IPS-NIHi7 (cell line): ENCODE data around the gene CAT.

Experiments used
- DNase-seq: peaks from one replicate; pipeline ENCODE4 v3.0.0; 2012; ENCODE audit warnings: mixed read lengths; ENCODE audit errors: extremely low spot score

CAT gene

DNA sequence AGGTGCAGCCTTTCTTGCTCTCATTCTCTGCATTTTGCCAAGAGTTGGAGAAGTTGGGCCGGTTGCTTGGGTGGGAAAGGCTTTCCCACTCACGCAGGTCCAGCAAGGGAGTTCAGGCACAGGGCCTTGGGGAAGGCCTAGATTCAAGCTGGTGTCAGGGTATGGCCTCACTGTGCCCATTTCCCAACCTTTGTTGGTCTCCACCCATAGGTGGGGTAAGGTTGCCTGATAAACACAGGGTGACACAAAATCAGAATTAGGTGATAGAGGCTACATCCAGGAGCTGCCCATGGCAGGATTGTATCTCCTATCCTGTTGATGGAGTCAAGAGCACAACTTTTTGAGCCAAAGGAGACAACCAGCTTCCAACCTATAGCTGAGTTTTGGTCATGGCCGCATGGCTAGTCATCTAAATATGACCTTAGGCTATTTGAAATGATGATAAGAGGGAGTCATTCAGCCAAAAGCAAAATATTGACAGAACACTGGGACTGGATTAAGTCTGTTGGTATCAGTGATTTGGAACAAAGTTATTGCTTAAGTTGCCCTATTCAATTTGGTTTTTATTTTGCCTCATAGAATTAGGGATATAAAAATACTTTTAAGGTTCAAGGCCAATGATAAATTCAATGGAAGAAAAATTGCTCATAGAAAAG, 20.9 kb downstream of the CAT start:
- DNase-seq: no peak

DNA sequence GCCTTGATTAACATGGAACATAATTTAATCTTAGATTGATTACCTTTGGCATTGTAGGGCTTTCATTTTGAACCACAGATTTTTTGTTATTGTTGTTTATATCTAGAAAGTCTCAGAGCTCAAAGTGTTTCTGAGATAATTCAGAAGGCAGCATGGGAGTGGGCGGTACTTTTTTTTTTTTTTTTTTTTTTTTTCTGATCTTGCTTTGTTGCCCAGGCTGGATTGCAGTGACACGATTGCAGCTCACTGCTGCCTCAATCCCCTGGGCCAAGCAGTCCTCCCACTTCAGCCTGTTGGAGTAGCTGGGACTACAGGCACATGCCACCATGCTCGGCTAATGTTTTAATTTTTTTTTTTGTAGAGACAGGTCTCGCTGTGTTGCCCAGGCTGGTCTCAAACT, 21.5 kb downstream of the CAT start:
- no peak for DNase-seq

DNA sequence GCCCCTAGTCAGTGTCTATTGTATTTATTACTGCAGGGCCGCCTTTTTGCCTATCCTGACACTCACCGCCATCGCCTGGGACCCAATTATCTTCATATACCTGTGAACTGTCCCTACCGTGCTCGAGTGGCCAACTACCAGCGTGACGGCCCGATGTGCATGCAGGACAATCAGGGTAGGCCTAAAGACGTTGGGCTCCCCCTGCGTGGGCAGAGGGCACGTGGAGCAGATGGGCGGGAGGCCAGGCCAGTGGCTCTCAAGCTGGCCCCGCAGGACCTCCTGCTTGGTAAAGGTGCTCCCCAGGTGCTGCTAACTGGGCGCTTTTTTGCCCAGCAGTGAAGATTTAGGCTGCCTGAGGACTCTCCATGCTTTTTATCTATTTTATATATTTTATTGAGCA, 22.5 kb downstream of the CAT start:
- DNase-seq: no peak

DNA sequence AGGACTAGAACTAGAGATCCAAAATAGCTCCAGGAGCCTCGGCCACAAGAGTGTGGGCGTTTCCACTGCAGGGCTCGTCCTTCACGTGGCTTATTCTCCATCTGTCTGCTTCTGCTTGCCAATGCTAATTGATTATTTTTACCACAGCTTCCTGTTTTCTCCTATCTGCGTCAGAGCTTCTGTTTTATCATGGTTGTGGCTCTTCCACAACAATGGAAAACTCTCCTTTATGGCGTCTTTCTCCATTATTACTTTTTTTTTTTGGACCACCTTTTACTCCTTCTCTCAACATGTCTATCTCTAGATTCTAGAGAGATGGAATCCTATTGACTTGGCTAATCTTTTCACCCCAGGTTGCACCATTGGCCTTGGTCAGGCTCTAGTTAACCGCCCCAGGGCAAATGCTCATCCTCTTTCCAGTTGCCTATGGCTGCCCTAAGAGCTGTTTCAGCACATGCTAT, 25.9 kb downstream of the CAT start:
- DNase-seq: no peak

DNA sequence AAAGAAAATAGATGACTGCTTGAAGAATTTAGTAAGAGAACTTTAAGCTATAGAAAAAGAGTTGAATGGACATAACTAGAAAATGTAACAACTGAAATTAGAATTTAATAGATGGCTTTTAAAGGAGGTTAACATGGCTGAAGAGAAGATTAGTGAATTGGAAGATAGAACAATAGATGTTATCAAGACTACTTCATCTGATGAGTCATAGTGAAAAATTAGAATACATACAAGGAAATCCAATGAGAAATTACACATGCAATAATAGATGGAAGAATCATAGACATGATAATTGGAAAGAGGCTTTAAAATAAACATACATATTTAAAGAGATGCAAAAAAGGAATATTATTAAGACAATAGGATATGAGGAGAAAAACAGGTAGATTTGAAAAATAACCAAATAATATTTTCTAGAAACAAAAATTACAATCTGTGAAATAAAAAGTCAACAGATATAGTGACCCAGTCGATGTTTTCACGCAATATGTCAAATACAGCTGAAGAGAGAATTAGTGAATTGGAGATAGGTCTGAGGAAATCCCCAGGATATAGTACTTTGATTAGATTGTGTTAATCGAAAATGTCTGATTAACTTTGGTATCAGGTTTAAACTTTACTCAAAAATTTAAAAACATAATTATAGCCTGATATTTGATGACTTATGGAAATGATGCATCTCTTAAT, 28.2 kb downstream of the CAT start:
- DNase-seq: no peak

DNA sequence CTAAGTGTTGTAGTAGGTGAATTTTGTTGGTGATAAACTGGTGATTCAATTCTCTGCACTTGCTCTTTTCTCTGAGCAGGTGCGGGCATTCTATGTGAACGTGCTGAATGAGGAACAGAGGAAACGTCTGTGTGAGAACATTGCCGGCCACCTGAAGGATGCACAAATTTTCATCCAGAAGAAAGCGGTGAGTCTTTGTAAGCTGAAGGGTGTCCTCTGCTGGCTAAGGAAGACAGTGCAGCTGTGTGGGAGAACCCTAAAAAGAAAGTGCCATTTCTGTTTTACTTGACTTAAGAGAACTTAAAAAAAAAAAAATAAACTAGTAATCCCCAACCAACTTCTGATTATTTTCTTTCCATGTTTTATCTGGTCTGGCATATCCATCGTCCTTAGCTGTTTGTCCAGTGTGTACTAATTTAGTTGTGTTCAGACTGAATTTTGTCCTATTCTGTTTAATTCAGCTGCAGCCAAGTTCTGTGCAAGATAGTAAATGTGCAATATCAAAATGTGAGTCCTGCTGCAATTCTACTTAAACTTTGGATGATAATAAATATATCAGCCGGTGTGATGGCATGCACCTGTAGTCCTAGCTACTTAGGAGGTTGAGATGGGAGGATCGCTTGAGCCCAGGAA, 29.6 kb downstream of the CAT start:
- DNase-seq: peak; percentile 55

DNA sequence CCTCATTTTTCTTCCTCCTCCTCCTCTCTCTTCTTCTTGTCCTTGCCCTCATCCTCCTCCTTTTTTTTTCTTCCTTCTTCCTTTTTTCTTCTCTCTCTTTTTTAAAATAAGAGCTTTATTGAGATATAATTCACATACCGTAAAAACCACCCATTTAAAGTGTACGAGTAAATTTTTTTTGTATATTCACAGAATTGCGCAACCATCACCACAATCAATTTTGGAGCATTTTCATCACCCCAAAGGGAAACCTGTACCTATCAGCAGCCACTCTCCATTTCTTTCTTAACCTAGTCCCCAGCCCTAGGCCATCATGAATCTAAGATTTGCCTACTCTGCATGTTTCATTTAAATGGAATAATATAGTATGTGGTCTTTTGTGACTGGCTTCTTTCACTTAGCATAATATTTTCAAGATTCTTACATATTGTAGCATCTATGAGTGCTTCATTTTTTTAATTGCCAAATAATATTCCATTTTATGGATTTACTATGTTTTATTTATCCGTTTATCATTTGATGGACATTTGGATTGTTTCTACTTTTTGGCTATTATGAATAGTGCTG, 35.0 kb downstream of the CAT start:
- no peak for DNase-seq

DNA sequence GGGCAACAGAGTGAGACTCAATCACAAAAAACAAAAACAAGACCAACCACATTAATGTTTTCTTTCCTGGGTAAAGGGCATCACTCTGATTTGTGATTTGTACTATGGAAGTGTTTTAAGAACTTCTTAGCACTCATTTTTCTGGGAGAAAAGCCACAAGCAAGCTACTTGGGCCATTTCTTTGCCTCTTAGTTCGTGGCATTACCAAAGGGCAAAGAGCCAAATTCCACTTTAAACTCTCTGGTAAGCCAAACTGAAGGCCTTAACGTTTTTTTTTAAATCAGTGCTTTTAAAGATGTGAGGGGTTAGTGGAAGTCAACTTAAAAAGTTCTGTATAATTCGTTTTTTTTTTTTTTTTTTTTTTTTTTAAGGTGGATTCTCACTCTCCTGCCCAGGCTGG, 36.9 kb downstream of the CAT start:
- no peak for DNase-seq

DNA sequence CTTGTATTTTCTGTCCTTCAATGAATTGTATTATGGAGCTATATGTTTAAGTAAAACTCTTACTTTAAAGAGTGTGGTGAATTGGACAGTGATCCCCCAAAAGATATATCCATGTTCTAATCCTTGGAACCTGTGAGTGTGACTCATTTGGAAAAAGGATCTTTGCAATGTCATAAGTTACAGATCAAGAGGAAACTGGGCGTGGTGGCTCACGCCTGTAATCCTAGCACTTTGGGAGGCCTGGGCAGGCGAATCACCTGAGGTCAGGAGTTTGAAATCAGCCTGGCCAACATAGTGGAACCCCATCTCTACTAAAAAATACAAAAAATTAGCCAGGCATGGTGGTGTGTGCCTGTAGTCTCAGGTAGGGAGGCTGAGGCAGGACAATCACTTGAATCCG, 38.1 kb downstream of the CAT start:
- no peak for DNase-seq

DNA sequence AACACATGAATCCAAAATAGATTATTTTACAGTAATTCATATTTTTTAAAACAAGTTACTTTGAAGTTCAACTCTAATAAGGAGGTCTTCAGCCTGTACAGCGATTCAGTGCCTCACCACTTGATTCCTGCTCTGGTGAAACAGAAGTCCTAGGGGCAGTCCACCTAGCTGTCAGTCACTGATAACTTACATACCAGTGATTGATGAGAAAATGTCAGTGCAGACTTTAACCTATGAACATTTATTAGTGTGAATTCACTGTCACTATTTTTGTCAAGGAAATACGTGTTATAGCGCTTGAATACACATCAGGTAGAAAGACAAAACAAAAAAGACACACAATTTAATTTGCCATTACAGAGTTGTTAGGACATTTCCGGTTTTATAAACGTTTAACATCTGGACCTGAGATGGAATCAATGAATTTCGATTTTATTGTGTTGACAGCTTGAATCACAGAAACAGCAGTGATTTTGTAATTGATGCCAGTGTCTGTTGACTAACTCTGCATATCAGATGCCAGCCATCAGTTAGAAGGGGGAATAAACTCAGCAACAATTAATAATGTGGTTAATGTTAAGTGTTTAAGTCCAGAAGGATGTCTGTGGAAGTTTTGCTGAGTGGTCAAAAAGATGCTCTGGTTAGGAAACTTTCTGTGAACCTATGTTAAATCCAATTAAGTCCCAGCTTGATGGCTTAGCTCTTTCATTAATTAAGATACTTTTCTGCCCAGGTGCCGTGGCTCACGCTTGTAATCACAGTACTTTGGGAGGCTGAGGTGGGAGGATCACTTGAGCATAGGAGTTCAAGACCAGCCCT, 40.3 kb downstream of the CAT start:
- no peak for DNase-seq

DNA sequence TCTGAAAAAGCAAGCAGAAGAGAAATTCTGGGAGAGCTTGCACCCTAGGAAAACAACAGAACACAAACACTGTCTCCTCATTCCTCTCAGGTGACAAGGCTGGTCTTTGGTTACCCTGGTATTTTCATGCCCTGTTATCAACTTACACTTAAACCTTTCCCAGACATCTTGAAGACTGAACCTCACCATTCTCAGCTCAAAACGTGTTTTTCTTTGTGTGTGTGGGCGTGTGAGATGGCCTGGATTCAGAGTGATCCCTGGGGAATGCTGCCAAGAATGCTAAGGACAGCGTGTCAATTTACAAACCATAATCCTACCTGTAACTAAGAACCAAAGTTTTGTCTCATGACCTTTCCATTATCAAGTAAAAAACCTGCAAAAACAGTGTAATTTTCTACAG, 41.6 kb downstream of the CAT start:
- DNase-seq: no peak

DNA sequence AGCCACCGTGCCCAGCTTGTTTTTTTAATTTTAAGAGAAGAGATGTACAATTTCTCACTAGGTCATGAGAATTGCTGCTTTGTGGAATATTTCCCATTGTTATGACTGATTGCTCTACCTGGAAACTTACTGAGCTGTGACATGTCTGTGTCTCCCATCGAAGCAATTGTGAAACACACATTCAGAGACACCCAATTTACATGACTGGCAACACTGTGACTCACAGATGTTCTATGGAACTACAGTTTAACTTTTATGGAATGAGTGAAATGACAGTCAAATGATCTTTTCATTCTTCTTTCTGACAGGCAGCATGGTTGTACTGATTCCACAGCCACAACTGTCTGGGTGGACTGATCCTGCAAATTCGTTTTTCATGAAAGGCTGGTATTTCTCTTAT, 42.6 kb downstream of the CAT start:
- DNase-seq: no peak

DNA sequence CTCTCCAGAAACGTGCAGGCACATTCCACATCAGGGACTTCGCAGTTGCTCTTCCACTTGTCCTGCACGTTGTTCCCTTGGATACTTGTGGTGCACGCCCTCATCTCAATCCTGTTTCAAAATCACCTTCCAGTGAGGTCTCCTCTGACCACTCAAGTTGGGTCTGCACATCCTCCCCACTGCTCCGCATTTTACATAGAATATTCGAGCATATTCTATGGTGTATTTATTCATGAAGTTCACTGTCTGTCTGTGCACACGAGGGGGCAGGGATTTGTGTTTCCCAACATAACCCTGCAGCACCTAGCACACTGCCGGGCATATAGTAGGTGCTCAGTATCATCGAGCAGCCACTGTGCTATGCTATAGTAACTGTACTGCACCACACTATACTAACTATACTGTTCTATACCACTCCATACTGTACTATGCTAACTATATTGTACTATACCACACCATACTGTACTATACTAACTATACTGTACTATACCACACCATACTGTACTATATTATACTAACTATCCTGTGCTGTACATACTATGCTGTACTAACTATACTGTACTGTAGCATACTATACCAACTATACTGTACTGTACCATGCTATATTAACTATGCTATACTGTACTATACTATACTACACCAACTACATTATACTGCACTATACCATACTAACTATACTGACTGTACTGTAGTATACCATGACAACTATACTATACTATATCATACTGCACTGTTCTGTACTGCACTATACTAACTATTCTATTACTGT, 44.6 kb downstream of the CAT start:
- no peak for DNase-seq

DNA sequence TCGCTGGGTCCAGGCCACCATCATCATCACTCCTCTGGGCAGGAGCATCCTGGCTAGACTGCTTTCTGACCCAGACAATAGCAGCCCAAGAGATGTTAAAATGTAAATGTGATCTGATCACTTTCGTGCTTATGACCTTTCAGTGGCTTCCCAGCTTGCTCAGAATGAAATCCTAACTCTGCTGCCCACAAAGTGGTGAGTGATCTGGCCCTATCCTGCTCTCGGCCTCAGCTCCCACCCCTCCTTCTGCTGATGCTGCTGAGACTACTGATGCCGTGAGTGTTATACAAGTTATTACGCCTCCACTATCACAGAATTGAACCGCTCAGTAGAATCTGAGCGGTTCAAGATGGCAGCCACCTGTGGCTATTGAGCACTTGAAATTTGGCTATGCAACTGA, 48.7 kb downstream of the CAT start:
- no peak for DNase-seq

DNA sequence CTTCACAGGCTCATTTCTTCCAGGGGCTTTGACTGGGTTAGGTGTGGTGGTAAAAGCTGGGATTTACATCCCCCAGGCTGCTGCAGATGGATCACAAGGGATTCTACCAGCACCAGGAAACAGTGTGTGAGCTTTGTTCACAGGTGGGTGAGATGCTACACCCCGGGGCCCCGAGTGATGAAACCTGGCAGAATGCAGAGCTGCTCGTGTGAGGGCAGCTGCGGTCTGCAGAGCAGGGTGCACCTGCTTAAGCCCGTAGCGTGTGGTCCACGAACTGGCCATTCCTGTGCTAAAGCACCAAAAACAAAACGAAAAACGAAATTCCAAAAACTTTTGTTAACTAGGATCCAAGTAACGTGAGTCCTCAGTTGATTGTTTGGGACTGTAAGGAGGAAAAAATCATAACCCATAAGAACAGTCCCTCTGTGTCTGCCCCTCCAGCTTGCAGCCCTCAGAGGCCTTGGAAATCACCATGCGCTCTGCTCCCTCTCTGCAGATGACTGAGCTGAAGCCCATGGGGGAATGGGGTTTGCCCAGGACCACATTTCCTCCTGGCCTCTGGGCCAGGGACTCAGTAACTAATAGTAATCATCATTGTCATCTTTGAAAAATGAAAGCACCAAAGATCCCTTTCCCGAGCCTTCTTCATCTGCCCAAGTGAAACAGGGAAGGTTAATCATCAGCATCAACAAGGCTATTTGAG, 50.3 kb downstream of the CAT start:
- no peak for DNase-seq

DNA sequence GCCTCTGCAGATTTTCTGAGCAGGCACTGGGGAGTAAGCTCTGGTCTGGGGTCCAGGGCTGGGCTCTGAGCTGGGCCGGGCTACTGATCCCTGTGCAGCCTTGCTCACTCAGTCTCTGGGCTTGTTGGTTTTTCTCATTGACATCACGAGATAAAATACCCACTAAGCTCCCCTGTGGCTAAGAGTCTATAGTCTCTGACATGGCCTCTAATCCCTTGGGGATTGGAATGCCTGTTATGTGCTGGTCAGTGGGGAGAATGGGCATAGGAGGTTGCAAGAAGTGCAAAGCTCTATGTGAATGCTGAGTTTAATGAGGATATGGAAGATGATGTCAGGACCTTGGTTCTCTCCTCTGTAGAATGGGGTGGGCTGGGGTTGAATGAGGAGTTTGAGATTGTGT, 51.6 kb downstream of the CAT start:
- DNase-seq: no peak

DNA sequence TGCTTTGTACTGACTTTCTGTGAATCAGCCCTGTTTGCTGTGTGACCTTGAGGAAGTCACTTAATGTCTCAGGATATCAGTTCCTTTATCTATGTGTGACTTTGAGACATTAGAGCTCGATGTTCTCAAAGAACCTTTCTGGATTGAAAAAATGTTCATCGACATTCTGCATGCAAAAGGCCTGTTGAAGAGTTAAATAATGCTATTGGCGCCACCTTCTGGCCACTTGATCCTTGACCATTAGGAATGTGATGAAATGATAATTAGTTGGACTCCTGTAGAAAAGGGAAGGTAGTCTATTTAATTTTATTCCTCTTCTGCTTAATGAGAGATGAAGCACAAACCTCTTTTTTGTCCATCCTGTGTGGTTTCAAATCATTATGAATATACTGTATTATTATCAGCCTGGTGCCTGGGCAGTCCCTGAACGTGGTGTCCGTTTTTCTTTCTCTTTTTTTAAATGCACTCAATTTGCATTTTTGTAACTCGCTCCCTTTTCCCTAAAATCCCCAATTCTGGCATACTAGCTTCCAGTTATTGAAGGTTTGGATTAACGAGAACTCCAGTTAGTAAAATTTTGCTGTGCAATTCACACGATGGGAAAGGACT, 54.2 kb downstream of the CAT start:
- peak; percentile 68 for DNase-seq

DNA sequence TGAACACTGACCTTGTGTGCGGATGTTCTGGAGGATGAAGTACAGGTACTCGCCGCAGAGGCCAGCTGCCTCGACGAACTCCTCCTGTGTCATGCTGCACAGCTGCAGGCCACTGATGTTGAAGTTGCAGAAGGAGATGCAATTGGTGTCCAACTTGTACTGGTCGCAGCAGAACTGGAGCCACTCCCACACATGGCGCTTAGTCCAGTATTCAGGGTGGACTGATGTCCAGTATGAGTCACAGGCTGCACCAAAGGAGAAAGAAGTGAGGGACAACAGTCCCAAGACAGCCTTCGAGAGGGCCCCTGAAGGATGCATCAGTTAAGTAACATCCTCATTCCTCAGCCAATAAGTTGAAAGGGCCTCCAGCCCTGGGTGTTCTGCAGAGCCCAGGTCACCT, 54.7 kb downstream of the CAT start:
- no peak for DNase-seq

DNA sequence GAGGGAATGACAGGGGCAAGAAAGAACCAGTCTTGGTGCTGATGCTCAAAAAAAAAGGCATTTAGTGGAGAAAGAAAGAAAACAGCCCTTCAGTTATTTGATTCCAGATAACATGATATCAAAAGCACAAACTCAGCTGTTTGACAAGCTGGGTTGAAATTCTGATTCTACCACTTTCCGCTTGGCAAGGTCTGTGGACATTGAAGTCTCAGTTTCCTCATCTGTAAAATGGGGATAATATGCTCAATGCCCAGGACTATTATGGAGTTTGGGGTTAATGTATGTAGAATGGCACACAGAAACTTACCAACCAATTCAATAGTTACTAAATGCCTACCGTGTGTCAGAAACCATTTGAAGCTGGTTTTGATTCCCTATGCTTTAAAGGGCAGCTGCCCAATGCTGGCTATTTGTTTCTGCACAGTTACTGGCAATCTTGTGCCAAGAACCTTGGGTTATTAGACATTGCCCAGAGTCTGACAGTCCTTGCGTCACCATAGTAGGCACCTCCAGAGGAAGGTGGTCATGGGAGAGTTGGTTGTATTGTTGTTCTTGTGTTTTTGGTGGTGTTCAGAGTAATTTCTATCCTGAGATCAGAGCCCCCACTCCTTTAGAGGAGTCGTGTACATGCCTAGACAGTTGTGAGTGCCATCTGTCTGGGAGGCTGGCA, 55.3 kb downstream of the CAT start:
- no peak for DNase-seq

DNA sequence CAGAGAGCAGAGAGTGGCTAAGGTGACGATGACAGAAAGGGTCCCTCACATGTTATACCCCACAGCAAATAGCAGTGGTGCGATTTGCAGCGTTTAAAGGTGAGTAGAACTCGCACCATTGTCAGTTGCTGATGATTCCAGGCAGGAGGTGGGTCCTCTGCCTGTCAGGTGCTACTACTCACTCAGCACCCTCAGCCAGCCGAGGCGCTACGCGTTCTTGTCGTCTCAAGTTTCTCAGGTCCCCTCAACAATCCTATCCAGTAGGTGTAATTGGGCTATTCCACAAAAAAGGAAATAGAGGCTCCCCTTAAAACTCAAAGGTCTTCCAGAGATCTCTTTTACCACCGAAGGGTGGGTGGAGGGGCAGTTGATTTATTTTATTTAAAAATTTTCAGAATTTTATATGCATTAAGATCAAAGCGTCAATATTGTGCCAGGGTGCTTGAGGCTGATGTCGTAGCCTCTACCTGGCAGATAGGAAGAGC, 56.5 kb downstream of the CAT start:
- DNase-seq: no peak
